Astrocyte of the spinal cord (primary cell): ENCODE results near the gene GRK5.

Experiments used
- DNase-seq: peaks from one replicate; pipeline ENCODE4 v3.0.0; 2011; ENCODE audit warnings: low read depth, low spot score
- H3K4me3 ChIP-seq: 2 replicates; pipeline ENCODE4 v1.5.1; 2011; ENCODE audit warnings: low read depth, mild to moderate bottlenecking, low read length, moderate library complexity
- in situ Hi-C: cut with HindIII; loops from 2 replicates; pipeline ENCODE4 v1.10.0; 2017; ENCODE audit warnings: low sequenced_read_pairs
- TF ChIP-seq, protein P1 (sequence below): IDR thresholded peaks from 2 replicates; pipeline ENCODE4 v1.5.1; 2012; ENCODE audit warnings: low read depth, mild to moderate bottlenecking, low read length, inconsistent platforms

The GRK5 gene

DNA sequence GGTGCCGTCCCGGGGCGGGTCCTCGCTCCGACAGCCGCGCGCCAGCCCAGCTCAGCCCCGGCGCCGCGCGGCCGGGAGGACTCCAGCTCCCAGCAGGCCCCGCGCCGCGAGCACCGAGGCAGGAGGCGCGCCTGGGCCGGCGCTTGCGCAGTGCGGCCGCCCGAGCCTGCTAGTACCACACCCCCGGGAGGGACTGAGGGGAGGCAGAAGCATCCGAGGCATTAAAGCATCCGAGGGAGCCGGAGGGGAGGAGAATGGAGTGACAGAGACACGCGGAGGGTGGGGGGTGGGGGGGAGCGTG lies at the start of gene GRK5:
TSS of gene GRK5 (plus strand) at position 206 of the 301 bp plus-strand sequence. CDS start 347 bp downstream, outside the sequence.
- H3K4me3 ChIP-seq, result peak within 1 kb of the TSS; percentile 81
- TF ChIP-seq, protein P1, sequence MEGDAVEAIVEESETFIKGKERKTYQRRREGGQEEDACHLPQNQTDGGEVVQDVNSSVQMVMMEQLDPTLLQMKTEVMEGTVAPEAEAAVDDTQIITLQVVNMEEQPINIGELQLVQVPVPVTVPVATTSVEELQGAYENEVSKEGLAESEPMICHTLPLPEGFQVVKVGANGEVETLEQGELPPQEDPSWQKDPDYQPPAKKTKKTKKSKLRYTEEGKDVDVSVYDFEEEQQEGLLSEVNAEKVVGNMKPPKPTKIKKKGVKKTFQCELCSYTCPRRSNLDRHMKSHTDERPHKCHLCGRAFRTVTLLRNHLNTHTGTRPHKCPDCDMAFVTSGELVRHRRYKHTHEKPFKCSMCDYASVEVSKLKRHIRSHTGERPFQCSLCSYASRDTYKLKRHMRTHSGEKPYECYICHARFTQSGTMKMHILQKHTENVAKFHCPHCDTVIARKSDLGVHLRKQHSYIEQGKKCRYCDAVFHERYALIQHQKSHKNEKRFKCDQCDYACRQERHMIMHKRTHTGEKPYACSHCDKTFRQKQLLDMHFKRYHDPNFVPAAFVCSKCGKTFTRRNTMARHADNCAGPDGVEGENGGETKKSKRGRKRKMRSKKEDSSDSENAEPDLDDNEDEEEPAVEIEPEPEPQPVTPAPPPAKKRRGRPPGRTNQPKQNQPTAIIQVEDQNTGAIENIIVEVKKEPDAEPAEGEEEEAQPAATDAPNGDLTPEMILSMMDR, result no peak
- in situ Hi-C loops, result no loop called here
- peak; percentile 97 for DNase-seq

DNA sequence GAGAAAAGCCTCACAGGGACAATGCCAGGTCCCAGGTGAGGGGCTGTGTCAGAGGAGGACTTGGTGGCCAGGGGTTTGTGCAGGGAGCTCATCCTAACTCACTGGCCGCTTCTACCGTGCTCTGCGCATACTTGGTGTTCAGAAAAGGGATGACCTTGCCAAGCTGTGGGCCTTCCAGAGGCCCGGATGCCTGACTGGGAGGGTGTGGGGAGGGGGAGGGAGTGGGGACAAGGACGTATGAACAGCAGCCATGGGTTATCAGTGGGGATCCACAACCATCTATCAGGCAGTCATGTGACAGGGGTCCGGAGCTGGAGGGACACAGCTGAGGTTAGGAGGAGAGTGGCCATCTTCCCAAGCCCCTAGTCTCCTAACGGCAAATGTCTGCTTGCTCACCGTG lies 48.0 kb upstream of the GRK5 start:
- in situ Hi-C loops, result no loop called here
- DNase-seq, result no peak
- TF ChIP-seq, protein P1, result no peak
- no peak overlapping the region for H3K4me3 ChIP-seq

DNA sequence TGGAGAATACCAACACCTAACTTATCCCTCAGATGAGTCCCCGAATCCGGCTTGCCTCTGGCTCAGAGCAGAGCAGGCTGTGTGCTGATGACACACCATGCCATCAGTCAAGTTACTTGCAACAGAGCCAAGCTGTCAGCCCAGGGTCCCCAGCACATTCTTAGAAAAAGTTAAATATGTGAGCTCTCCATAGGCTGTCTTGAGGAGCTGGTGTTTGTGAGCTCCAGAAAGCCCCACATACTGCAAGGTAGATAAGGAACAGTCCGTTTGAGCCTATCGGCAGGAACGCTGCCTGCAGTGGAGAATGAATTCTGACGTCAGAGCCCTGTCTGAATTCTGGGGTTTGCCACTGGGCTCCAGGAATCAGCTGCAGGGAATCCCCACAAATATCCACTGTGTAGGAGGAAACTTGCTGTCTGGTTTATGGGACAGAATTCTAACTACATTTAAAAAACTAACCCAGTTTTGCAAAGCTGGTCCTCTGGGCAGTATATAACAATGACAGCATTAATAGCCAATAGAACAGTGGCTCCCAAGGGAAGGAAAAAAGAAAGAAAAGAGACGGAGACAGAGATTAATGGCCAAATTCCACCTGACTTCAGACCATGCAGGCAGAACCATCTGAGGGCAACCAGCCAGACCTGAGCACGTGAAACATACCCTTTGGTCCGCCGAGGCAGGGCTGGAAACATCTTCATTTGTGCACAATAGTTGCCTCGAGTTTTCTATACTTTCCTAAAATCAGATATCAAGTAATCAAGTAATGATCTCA lies 45.5 kb upstream of the GRK5 start:
- peak; percentile 54 for DNase-seq
- in situ Hi-C loops, result no loop called here
- TF ChIP-seq, protein P1, result no peak
- no peak overlapping the region for H3K4me3 ChIP-seq

DNA sequence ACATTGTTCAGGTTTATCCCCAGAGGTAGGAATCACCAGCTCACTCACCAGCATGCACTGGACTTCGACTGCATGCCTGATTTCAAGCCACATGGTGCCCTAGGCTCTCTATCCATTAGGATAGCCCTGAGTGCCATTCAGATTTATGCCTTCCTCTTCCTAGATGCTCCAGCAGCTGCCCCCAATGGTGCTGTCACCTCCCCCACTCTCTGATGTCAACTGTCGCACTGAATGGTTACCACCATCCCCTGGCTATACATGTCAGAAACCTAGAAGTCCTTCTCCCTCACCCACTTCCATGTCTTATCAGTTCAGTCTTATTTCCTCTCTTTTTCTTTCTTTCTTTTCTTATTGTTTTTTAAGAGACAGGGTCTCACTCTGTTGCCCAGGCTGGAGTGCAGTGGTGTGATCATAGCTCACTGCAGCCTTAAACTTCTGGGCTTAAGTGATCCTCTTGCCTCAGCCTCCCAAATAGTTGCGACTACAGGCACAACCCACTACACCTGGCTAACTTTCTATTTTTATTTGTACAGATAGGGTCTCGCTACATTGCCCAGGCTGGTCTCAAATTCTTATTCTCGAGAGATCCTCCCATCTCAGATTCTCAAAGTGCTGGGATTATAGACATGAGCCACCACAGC lies 44.8 kb upstream of the GRK5 start:
- no peak for DNase-seq
- in situ Hi-C loops, result no loop called here
- H3K4me3 ChIP-seq, result no peak overlapping the region
- TF ChIP-seq, protein P1, result no peak

DNA sequence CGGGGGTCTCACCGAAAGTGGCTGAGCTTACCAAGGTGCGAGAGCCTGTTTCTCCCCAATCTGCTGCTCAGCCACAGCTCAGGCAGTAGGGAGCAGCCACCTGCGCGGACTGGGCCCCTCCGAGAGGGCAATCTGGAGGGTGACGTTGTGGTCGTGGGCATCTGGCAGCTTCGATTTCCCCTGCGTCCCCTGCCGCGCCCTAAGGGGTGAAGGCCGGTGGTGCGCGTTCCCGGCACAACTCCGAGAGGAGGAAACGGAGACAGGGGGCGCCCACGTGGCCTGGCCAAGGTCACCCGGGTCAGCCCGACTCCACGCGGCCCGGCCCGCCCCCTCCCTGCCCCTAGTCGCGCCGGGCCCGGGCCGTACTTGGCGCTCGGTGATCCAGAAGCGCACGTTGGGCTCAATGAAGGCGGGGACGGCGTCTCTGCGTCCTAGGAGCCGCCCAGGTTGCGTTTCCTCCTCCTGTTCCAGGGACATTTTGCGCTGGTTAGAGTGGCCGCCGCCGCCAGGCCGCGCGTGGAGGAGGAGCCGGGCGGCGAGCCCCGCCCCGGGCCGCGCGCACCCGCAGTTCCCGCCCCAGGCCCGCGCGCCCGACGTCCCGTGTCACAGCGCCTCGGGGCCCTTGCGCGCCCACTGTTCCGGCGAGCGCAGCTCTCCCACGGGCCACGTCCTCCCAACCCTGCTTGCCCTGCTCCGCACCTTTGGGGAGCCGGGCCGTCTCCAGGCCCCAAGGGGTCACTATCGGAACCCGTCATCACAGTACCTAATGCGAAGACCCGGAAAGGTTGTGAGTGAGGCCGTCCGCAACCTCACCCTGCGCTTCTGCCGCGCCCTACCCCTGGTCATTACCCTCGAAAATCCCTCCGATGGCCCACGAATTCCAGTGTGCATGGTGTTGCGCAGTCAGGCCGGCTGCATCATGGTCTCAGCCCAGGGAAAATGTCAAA lies 41.9 kb upstream of the GRK5 start, which contains the start of gene SFXN4:
TSS of gene SFXN4 (minus strand) at position 544 of the 947 bp plus-strand sequence. CDS start at position 477, 67 bp downstream.
- peak within 1 kb of the TSS; percentile 56 for H3K4me3 ChIP-seq
- in situ Hi-C loops, result no loop called here
- TF ChIP-seq, protein P1, result peak; percentile 0
- peak; percentile 38 for DNase-seq

DNA sequence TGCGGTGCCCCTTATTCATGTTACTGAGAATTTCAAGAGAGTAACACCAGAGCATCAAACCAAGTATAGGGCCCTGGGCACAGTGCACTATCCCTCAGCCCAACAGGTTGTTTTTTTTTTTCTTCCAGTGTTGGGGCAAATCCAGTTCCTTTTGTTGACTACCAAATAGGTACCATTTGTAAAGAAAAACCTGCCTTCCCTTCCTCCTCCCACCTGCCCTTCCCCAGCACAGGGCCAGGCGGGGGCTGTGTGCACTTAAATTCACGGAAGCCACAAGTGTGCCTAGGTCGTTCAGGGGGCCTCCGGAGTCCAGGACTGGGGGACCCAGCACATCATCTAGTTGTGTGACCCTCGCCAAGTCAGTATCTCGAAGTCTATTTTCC lies 41.3 kb upstream of the GRK5 start:
- in situ Hi-C loops, result no loop called here
- DNase-seq, result no peak
- TF ChIP-seq, protein P1, result no peak
- peak overlapping the region; percentile 56 for H3K4me3 ChIP-seq
